ENCODE results near the gene RGL2. TPM values are rescaled to one million over a fixed set of nuclear protein-coding genes. Genes with fewer than 3 reads are reported as not detected.
"Not testable (repeated sequence)": the region's sequence is repeated elsewhere in the genome, so short reads cannot be mapped to it uniquely, and the experiment has no call there.

RGL2 gene
- total RNA-seq, 3 donors from 2014 or later, result 11.6 to 15.8 (median 15.4) TPM

GRCh38 chr6:33290459-33290858, 8.3 kb downstream of the RGL2 start:
- ATAC-seq, result no peak
- peaks cover 38% of the 10 kb centered on the region for H3K36me3 Mint-ChIP-seq (ENCODE audit: insufficient read depth)
- DNase-seq, result no peak
- no peaks in the 10 kb centered on the region for H3K27me3 Mint-ChIP-seq (ENCODE audit: low read depth)
- H3K4me3 Mint-ChIP-seq, result peak overlapping the region; percentile 98
- no peaks in the 10 kb centered on the region for H3K9me3 Mint-ChIP-seq
- H3K4me1 Mint-ChIP-seq (ENCODE audit: low read depth), result peaks cover 40% of the 10 kb centered on the region

GRCh38 chr6:33289784-33290315, 8.9 kb downstream of the RGL2 start:
- H3K36me3 Mint-ChIP-seq (ENCODE audit: insufficient read depth), result peaks cover 38% of the 10 kb centered on the region
- no peaks in the 10 kb centered on the region for H3K27me3 Mint-ChIP-seq (ENCODE audit: low read depth)
- DNase-seq (no peak), ATAC-seq (peak; percentile 23 to 24)
- peaks cover 40% of the 10 kb centered on the region for H3K4me1 Mint-ChIP-seq (ENCODE audit: low read depth)
- no peaks in the 10 kb centered on the region for H3K9me3 Mint-ChIP-seq
- H3K4me3 Mint-ChIP-seq, result peak overlapping the region; percentile 98

GRCh38 chr6:33288921-33289783, 9.6 kb downstream of the RGL2 start, which contains the start of the genes PFDN6 and WDR46:
TSS of gene PFDN6 (plus strand) at chr6:33289601. CDS start at chr6:33289857, 256 bp downstream.
TSS of gene WDR46 (minus strand) at chr6:33289239. CDS start at chr6:33289170, 69 bp downstream.
- DNase-seq, result peak; percentile 69
- Mint-ChIP-seq H3K4me3 (peak within 1 kb of the TSS; percentile 98), H3K4me1 (ENCODE audit: low read depth) (peaks cover 40% of the 10 kb centered on the region), H3K9me3 (no peaks in the 10 kb centered on the region), H3K36me3 (ENCODE audit: insufficient read depth) (peaks cover 40% of the 10 kb centered on the region), H3K27me3 (ENCODE audit: low read depth) (no peaks in the 10 kb centered on the region)
- peak; percentile 97 to 98 for ATAC-seq

- Mint-ChIP-seq H3K36me3 (ENCODE audit: insufficient read depth) (peaks cover 37% of the 10 kb centered on the region), H3K27me3 (ENCODE audit: low read depth) (no peaks in the 10 kb centered on the region), H3K4me3 (peak overlapping the region; percentile 98), H3K9me3 (no peaks in the 10 kb centered on the region), H3K4me1 (ENCODE audit: low read depth) (peaks cover 38% of the 10 kb centered on the region)
- DNase-seq (no peak), ATAC-seq (no peak)
Measured at GRCh38 chr6:33288141-33288920, 10.4 kb downstream of the RGL2 start.

- ATAC-seq, result no peak
- Mint-ChIP-seq H3K27me3 (ENCODE audit: low read depth) (no peaks in the 10 kb centered on the region), H3K4me1 (ENCODE audit: low read depth) (peaks cover 38% of the 10 kb centered on the region)
Measured at GRCh38 chr6:33286946-33287914, 11.5 kb downstream of the RGL2 start.

GRCh38 chr6:33285214-33285613, 13.5 kb downstream of the RGL2 start:
- not testable (repeated sequence) for H3K27me3 Mint-ChIP-seq (ENCODE audit: low read depth); DNase-seq; H3K4me3 Mint-ChIP-seq; H3K9me3 Mint-ChIP-seq; ATAC-seq
- H3K4me1 Mint-ChIP-seq (ENCODE audit: low read depth), result peaks cover 30% of the 10 kb centered on the region
- H3K36me3 Mint-ChIP-seq (ENCODE audit: insufficient read depth), result peaks cover 30% of the 10 kb centered on the region

More at GRCh38 chr6:33286946-33287914, 11.5 kb downstream of the RGL2 start:
- no peaks in the 10 kb centered on the region for H3K9me3 Mint-ChIP-seq
- peaks cover 33% of the 10 kb centered on the region for H3K36me3 Mint-ChIP-seq (ENCODE audit: insufficient read depth)
- no peak for DNase-seq
- H3K4me3 Mint-ChIP-seq, result peak overlapping the region; percentile 98

GRCh38 chr6:33280539-33280938, 18.2 kb downstream of the RGL2 start:
- peaks cover 21% of the 10 kb centered on the region for H3K36me3 Mint-ChIP-seq (ENCODE audit: insufficient read depth)
- DNase-seq (no peak), ATAC-seq (no peak)
- H3K9me3 Mint-ChIP-seq, result no peaks in the 10 kb centered on the region
- no peaks in the 10 kb centered on the region for H3K27me3 Mint-ChIP-seq (ENCODE audit: low read depth)
- H3K4me1 Mint-ChIP-seq (ENCODE audit: low read depth), result peaks cover 29% of the 10 kb centered on the region
- no peak overlapping the region for H3K4me3 Mint-ChIP-seq

GRCh38 chr6:33279971-33280511, 18.7 kb downstream of the RGL2 start:
- Mint-ChIP-seq H3K4me3 (no peak overlapping the region), H3K27me3 (ENCODE audit: low read depth) (no peaks in the 10 kb centered on the region), H3K4me1 (ENCODE audit: low read depth) (peaks cover 34% of the 10 kb centered on the region), H3K9me3 (no peaks in the 10 kb centered on the region), H3K36me3 (ENCODE audit: insufficient read depth) (peaks cover 26% of the 10 kb centered on the region)
- no peak for ATAC-seq
- DNase-seq, result no peak

- H3K4me3 Mint-ChIP-seq, result no peak overlapping the region
- DNase-seq (no peak), ATAC-seq (no peak)
- no peaks in the 10 kb centered on the region for H3K27me3 Mint-ChIP-seq (ENCODE audit: low read depth)
- peaks cover 42% of the 10 kb centered on the region for H3K4me1 Mint-ChIP-seq (ENCODE audit: low read depth)
- peaks cover 32% of the 10 kb centered on the region for H3K36me3 Mint-ChIP-seq (ENCODE audit: insufficient read depth)
- H3K9me3 Mint-ChIP-seq, result no peaks in the 10 kb centered on the region
Measured at GRCh38 chr6:33279257-33279695, 19.5 kb downstream of the RGL2 start.

- ATAC-seq (no peak), DNase-seq (no peak)
- Mint-ChIP-seq H3K27me3 (ENCODE audit: low read depth) (no peaks in the 10 kb centered on the region), H3K4me1 (ENCODE audit: low read depth) (peaks cover 44% of the 10 kb centered on the region), H3K36me3 (ENCODE audit: insufficient read depth) (peaks cover 33% of the 10 kb centered on the region), H3K9me3 (no peaks in the 10 kb centered on the region), H3K4me3 (no peak overlapping the region)
Measured at GRCh38 chr6:33278810-33279209, 19.9 kb downstream of the RGL2 start.

GRCh38 chr6:33278392-33278741, 20.4 kb downstream of the RGL2 start:
- ATAC-seq (no peak), DNase-seq (no peak)
- Mint-ChIP-seq H3K9me3 (no peaks in the 10 kb centered on the region), H3K36me3 (ENCODE audit: insufficient read depth) (peaks cover 36% of the 10 kb centered on the region), H3K4me1 (ENCODE audit: low read depth) (peaks cover 44% of the 10 kb centered on the region), H3K27me3 (ENCODE audit: low read depth) (no peaks in the 10 kb centered on the region), H3K4me3 (no peak overlapping the region)

GRCh38 chr6:33277663-33278391, 20.9 kb downstream of the RGL2 start:
- ATAC-seq (peak; percentile 1 to 3), DNase-seq (no peak)
- Mint-ChIP-seq H3K9me3 (no peaks in the 10 kb centered on the region), H3K4me3 (peak overlapping the region; percentile 81), H3K36me3 (ENCODE audit: insufficient read depth) (peaks cover 42% of the 10 kb centered on the region), H3K27me3 (ENCODE audit: low read depth) (no peaks in the 10 kb centered on the region), H3K4me1 (ENCODE audit: low read depth) (peaks cover 47% of the 10 kb centered on the region)
